Left cardiac atrium (tissue), 4 donors: Measurements from ENCODE around the gene TPCN2. TPM values are rescaled to one million over a fixed set of nuclear protein-coding genes. Genes with fewer than 3 reads are reported as not detected.

Experiments used
- ATAC-seq, 2 donors: fragments of 200-7000 bp; cut with Tn5 transposase; one replicate each; pipeline ENCODE4 v1.9.1; 2020; ENCODE audit warnings: mild to moderate bottlenecking in 2 of 2, moderate library complexity in 2 of 2
- DNase-seq: peaks from one replicate; pipeline ENCODE4 v3.0.0-alpha.2; 2020
- intact Hi-C, 2 donors: fragments of 100-400 bp; cut with DNase I; formaldehyde crosslinking; loops; one replicate each; pipeline versions ENCODE4 v1.14.1 to v1.15.1; 2022 to 2023
- total RNA-seq, 2 donors: library from RNA; stranded (reverse); fragmentation: NEBNext Ultra II Directional; extraction: Animal tissue kit (Norgen Biotek cat#: 25700); gene quantifications; one replicate each; pipeline ENCODE4 v1.2.1, GENCODE V29; 2021
- donor health status: DM: no; HTN: yes; CAD: no.
- donor health status: DM: no; HTN: yes; CAD: no; lungs with severe emphysema.
- donor health status: DM: yes; HTN: yes; CAD: no.
- donor health status: Dilated cardiomyopathy.

The TPCN2 gene
- total RNA-seq, 2 donors from 2014 or later: 7.3 to 9.7 TPM

DNA sequence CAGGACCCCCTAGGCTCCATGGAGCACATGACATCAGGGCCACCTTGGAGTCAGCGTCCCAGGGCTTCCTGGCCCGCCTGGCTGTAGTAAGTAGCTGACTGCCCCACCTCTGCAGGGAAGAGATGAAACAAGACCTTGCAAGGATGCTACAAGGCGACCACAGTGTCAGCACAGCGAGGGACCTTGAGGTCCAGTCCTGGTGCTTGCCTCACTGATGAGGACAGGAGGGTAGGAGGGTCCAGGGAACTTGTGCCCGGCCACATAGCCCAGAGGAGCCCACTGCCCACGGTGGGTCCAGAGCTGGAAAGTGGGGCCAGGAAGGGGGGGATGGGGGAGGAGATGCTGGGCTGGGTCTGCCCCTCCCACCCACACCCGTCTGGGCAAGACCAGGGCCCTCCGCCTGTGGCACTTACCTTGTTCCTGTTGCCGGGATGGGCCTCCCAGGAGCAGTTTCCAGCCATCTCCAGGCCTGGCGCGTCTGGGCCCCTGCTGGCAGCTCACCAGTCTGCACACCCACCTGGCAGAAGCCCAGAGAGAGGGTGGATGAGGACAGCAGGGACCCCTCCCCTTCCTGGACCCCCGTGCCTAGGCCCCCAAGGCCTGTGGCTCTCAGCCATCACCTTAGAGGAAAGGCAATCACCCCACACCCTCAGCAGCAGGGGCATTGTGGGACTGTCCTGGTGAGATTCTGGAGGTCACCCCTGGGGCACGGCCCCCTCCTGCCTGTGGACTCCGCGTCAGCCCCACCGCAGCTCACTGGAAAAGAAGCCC is 39.1 kb upstream of the TPCN2 start:
- DNase-seq: no peak
- intact Hi-C loops: no loop called here
- no peak for ATAC-seq

GRCh38 chr11:69010361-69010891 is 38.3 kb upstream of the TPCN2 start:
- intact Hi-C loops: no loop called here
- DNase-seq (no peak), ATAC-seq (no peak)

- intact Hi-C loops: no loop called here
- peak; percentile 62 to 70 for ATAC-seq
- DNase-seq: peak; percentile 85
Observed at GRCh38 chr11:69010964-69011623, 37.6 kb upstream of the TPCN2 start.

DNA sequence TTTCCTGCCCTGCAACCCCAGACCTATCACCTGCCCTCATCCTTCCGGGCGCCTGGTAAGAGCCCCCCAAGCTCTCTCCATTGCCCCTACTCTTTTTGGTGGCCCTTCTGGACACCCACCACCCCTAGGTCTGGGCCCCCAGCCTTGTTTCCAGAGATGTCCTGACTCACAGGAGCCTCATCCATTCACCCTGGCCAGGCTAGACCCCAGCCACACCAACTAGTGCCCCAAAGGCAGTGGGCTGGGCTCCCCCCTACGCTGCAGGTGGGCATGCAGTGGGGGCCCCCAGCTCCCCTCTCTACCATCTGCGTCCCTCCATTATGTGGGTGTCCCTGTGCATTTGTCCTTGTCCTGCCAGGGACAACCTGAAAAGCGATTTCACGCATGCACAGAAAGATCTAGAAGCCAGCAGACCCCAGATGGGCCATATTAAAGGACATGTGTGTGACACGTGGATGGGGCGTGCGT is 37.1 kb upstream of the TPCN2 start:
- intact Hi-C loops: no loop called here
- no peak for ATAC-seq

GRCh38 chr11:69012092-69013008 is 36.4 kb upstream of the TPCN2 start:
- no peak for DNase-seq
- ATAC-seq: no peak
- intact Hi-C loops: no loop called here

More for the DNA sequence above, 37.1 kb upstream of the TPCN2 start:
- no peak for DNase-seq

GRCh38 chr11:69013009-69013951 is 35.5 kb upstream of the TPCN2 start, which contains the start of gene MRGPRF:
Gene MRGPRF, minus strand, starts transcription at chr11:69013246. Its CDS starts 3,345 bp downstream, at chr11:69009901.
- intact Hi-C loops: no loop called here
- peak; percentile 92 for DNase-seq
- ATAC-seq: peak; percentile 54 to 75

- intact Hi-C loops: no loop called here
- peak; percentile 67 for DNase-seq
- peak; percentile 27 to 55 for ATAC-seq
Observed at GRCh38 chr11:69014084-69014851, 34.5 kb upstream of the TPCN2 start.

DNA sequence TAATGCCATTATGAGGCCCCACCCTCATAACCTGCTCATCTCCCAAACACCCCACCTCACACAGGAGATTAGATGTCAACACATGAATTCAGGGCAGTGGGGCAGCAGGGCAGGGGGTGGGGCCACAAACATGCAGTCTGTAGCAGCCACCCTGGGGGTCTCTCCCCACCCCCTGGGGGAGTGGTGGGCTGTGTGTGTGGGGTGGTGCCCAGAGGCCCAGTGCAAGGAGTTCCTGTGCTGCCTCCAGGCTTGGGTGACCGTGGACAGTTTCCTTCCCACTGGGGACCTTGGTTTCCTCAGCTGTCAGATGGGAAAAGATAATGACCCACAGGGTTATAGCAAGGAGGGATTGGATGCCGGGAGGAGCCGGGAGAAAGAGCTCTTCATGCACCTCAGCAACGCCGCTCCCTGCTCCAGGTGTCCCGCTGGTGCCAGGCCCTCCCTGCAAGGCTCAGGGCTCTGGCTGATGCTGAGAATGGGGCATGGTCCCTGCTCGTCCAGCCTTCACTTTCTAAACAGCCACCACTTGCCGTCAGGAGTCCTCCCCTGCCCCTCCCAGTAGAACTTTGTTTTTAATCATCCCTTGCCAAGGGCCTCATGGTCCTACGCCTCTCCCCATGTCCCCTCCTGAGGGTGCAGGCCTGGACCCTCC is 33.7 kb upstream of the TPCN2 start:
- no peak for DNase-seq
- no peak for ATAC-seq
- intact Hi-C loops: no loop called here

DNA sequence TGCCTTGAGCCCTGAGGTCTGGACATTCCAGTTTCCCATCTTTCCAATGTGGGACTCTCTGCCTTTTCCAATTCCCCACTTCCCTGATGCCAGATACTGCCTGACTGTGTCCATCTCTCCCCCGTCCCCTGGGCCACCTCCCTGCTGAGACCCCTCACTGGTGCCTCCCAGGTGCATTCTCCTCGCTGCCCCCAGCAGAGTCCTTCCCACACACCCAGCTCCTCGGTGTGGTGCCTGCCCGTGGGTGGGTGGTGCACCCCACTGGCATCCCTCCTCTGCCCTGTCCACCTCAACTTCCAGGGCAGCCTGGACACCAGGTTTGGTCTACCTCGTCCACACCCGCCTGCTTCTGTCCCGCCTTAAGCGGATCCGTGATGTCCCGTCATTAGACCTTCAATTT is 30.8 kb upstream of the TPCN2 start:
- DNase-seq: no peak
- intact Hi-C loops: no loop called here
- no peak for ATAC-seq

GRCh38 chr11:69018924-69019323 is 29.8 kb upstream of the TPCN2 start:
- intact Hi-C loops: no loop called here
- ATAC-seq (no peak), DNase-seq (no peak)

- no peak for ATAC-seq
- intact Hi-C loops: no loop called here
- DNase-seq: no peak
Observed at GRCh38 chr11:69022260-69022659, 26.5 kb upstream of the TPCN2 start.

DNA sequence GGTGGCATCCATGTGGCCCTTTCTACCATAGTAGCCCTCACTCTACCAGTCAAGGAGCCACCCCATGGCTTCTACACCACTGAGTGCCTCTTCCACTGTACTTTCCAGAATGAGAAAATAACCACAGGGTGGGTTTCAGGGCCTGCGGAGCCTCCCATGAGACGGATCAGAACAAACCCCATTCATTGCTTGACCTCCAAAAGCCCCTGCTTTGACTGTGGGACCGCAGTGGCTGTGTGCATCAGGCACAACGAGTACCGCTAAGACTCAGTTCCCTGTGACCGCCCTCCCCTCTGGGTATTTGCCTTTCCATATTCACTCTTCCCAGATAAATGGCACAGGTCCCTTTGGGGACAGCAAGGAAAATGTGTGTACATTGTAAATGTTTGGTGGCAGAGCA is 24.2 kb upstream of the TPCN2 start:
- ATAC-seq: no peak
- intact Hi-C loops: no loop called here
- DNase-seq: no peak

- intact Hi-C loops: no loop called here
- DNase-seq (no peak), ATAC-seq (no peak)
Observed at GRCh38 chr11:69027704-69028372, 20.9 kb upstream of the TPCN2 start.

GRCh38 chr11:69030301-69030700 is 18.4 kb upstream of the TPCN2 start:
- ATAC-seq: no peak
- DNase-seq: no peak
- intact Hi-C loops: no loop called here

DNA sequence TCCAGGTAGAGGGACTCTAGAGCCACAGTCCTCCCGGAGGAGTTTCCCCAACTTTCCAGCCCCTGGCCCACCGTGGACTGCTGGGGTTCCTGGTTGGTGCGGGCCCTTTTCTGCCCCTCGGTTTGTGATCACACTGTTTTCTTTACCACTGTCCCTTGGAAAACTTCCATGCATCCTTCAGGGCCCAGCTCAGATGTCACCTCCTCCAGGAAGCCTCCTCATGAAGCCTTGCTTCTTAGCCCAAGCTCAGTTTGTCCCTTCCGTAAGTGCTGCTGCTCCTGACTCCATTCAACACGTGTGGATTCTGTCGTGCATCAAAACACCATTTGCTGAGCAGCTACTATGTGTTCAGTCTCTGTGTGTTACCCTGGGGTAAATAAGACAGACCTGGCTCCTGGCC is 15.9 kb upstream of the TPCN2 start:
- DNase-seq (no peak), ATAC-seq (no peak)
- intact Hi-C loops: no loop called here

DNA sequence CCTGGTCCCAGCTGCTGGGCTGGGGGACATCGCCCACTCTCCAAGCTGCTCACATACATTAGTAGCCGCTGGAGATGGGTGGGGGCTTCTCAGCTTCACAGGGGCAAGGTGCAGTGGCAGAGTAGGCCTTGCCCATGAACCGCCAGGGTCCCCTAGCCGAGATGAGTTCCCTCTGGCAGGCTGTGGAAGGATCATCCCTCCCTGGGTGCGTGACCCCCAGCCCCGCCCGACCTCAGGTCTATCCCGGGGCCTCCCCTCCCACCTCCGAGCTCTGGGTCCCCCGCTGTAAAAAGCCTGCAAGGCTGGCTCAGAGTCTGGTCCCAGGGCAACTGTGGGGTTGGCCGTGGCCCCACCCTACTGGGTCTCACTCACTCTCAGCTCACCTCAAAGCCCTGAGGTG is 15.3 kb upstream of the TPCN2 start:
- DNase-seq: no peak
- intact Hi-C loops: no loop called here
- ATAC-seq: no peak
